WTC11 (cell line): ENCODE data around the gene STAB2. TPM values are rescaled to one million over a fixed set of nuclear protein-coding genes. Genes with fewer than 3 reads are reported as not detected.

Experiments used
- ATAC-seq: fragments of 200-7000 bp; cut with Tn5 transposase; 2 replicates; pipeline ENCODE4 v1.10.0; 2021; ENCODE audit warnings: mild to moderate bottlenecking, moderate library complexity
- CTCF ChIA-PET: fragments of 300-600 bp; sonication (Branson Sonifier 250); formaldehyde crosslinking; loops from one replicate; lab custom pipeline; 2021; ENCODE audit warnings: antibody characterized with exemption; lab: Charles Lee
- POLR2A ChIA-PET: fragments of 350-600 bp; sonication (Branson Sonifier 250); formaldehyde crosslinking; loops from one replicate; lab custom pipeline; 2021; ENCODE audit warnings: antibody characterized with exemption; lab: Charles Lee
- DNase-seq: peaks from one replicate; pipeline ENCODE4 v3.0.0; 2021; ENCODE audit warnings: low spot score
- H3K27ac Mint-ChIP-seq: 2 replicates; pipeline ENCODE4 v1.8.0; 2021; ENCODE audit warnings: mixed read lengths
- H3K27me3 Mint-ChIP-seq: 2 replicates; pipeline ENCODE4 v1.8.0; 2021; ENCODE audit warnings: low read depth, mild to moderate bottlenecking, moderate library complexity, mixed read lengths
- H3K36me3 Mint-ChIP-seq: 2 replicates; pipeline ENCODE4 v1.8.0; 2021; ENCODE audit warnings: mixed read lengths
- H3K4me1 Mint-ChIP-seq: 2 replicates; pipeline ENCODE4 v1.8.0; 2022; ENCODE audit warnings: mixed read lengths
- H3K4me3 Mint-ChIP-seq: 2 replicates; pipeline ENCODE4 v1.8.0; 2021; ENCODE audit warnings: mild to moderate bottlenecking, moderate library complexity, mixed read lengths
- H3K9me3 Mint-ChIP-seq: 2 replicates; pipeline ENCODE4 v1.8.0; 2021; ENCODE audit warnings: mixed read lengths
- ATF2 ChIP-seq: sonication (generic); formaldehyde crosslinking; IDR thresholded peaks from 2 replicates; pipeline ENCODE4 v1.8.1; 2022; ENCODE audit warnings: low read depth, missing genetic modification reagents, borderline replicate concordance
- ATF3 ChIP-seq: sonication (generic); formaldehyde crosslinking; conservative IDR thresholded peaks from 2 replicates; pipeline ENCODE4 v1.8.1; 2022; ENCODE audit warnings: mild to moderate bottlenecking, missing genetic modification reagents
- CBFB ChIP-seq: sonication (generic); formaldehyde crosslinking; IDR thresholded peaks from 2 replicates; pipeline ENCODE4 v1.8.1; 2022; ENCODE audit warnings: mild to moderate bottlenecking, low read depth, missing genetic modification reagents
- ELF4 ChIP-seq: sonication (generic); formaldehyde crosslinking; IDR thresholded peaks from 2 replicates; pipeline ENCODE4 v1.8.1; 2022; ENCODE audit warnings: low read depth, mild to moderate bottlenecking, moderate library complexity, missing genetic modification reagents
- ETV6 ChIP-seq: sonication (generic); formaldehyde crosslinking; IDR thresholded peaks from 2 replicates; pipeline ENCODE4 v1.8.1; 2022; ENCODE audit warnings: mild to moderate bottlenecking, missing genetic modification reagents
- FOXK1 ChIP-seq: sonication (generic); formaldehyde crosslinking; IDR thresholded peaks from 2 replicates; pipeline ENCODE4 v1.8.0; 2022; ENCODE audit warnings: mild to moderate bottlenecking, moderate library complexity, missing genetic modification reagents
- FOXP4 ChIP-seq: sonication (generic); formaldehyde crosslinking; IDR thresholded peaks from 2 replicates; pipeline ENCODE4 v1.8.0; 2022; ENCODE audit warnings: mild to moderate bottlenecking, missing genetic modification reagents
- GTF2I ChIP-seq: fragments of 250-450 bp; sonication (Bioruptor Pico); conservative IDR thresholded peaks from 2 replicates; pipeline ENCODE4 v1.4.0; 2021; ENCODE audit warnings: mild to moderate bottlenecking
- KAT7 ChIP-seq: sonication (generic); formaldehyde crosslinking; IDR thresholded peaks from 2 replicates; pipeline ENCODE4 v1.8.1; 2023; ENCODE audit warnings: missing genetic modification reagents, mild to moderate bottlenecking, borderline replicate concordance
- NR2C2 ChIP-seq: sonication (generic); formaldehyde crosslinking; IDR thresholded peaks from 2 replicates; pipeline ENCODE4 v1.8.0; 2022; ENCODE audit warnings: mild to moderate bottlenecking, missing genetic modification reagents
- OVOL2 ChIP-seq: fragments of 250-450 bp; sonication (Bioruptor Pico); IDR thresholded peaks from 2 replicates; pipeline ENCODE4 v1.9.0; 2021; ENCODE audit warnings: mild to moderate bottlenecking, borderline replicate concordance
- PRDM15 ChIP-seq: sonication (generic); formaldehyde crosslinking; IDR thresholded peaks from 2 replicates; pipeline ENCODE4 v1.8.0; 2022; ENCODE audit warnings: missing genetic modification reagents
- PREB ChIP-seq: sonication (generic); formaldehyde crosslinking; IDR thresholded peaks from 2 replicates; pipeline ENCODE4 v1.8.1; 2022; ENCODE audit warnings: mild to moderate bottlenecking, missing genetic modification reagents, moderate library complexity, borderline replicate concordance
- PRRX2 ChIP-seq: fragments of 250-450 bp; sonication (Bioruptor Pico); IDR thresholded peaks from 2 replicates; pipeline ENCODE4 v1.8.0; 2021; ENCODE audit warnings: mild to moderate bottlenecking
- RELA ChIP-seq: sonication (generic); formaldehyde crosslinking; IDR thresholded peaks from 2 replicates; pipeline ENCODE4 v1.8.1; 2022; ENCODE audit warnings: missing genetic modification reagents, mild to moderate bottlenecking, borderline replicate concordance
- SP1 ChIP-seq: sonication (generic); formaldehyde crosslinking; conservative IDR thresholded peaks from 2 replicates; pipeline ENCODE4 v1.8.1; 2022; ENCODE audit warnings: missing genetic modification reagents
- TEAD1 ChIP-seq: sonication (generic); formaldehyde crosslinking; IDR thresholded peaks from 2 replicates; pipeline ENCODE4 v1.8.0; 2022; ENCODE audit warnings: mild to moderate bottlenecking, missing genetic modification reagents
- TEAD4 ChIP-seq: sonication (generic); formaldehyde crosslinking; IDR thresholded peaks from 2 replicates; pipeline ENCODE4 v1.8.0; 2022; ENCODE audit warnings: mild to moderate bottlenecking, missing genetic modification reagents
- ZMAT4 ChIP-seq: fragments of 250-450 bp; sonication (Bioruptor Pico); IDR thresholded peaks from 2 replicates; pipeline ENCODE4 v1.9.0; 2021; ENCODE audit warnings: mild to moderate bottlenecking
- ZNF121 ChIP-seq: sonication (generic); formaldehyde crosslinking; IDR thresholded peaks from 2 replicates; pipeline ENCODE4 v1.8.0; 2023; ENCODE audit warnings: missing genetic modification reagents
- ZNF219 ChIP-seq: sonication (generic); formaldehyde crosslinking; IDR thresholded peaks from 2 replicates; pipeline ENCODE4 v1.8.0; 2023; ENCODE audit warnings: missing genetic modification reagents, mild to moderate bottlenecking, borderline replicate concordance
- ZNF232 ChIP-seq: sonication (generic); formaldehyde crosslinking; IDR thresholded peaks from 2 replicates; pipeline ENCODE4 v1.8.0; 2022; ENCODE audit warnings: mild to moderate bottlenecking, missing genetic modification reagents
- ZNF416 ChIP-seq: fragments of 250-450 bp; sonication (Bioruptor Pico); IDR thresholded peaks from 2 replicates; pipeline ENCODE4 v1.9.0; 2021; ENCODE audit warnings: mild to moderate bottlenecking, inconsistent platforms
- total RNA-seq: library from RNA; stranded (reverse); gene quantifications from 3 replicates; pipeline ENCODE4 v1.2.3, GENCODE V29; 2021

STAB2 gene
- total RNA-seq, 1 experiment from 2014 or later, result 0.48 TPM

GRCh38 chr12:103558879-103559278 lies 28.2 kb upstream of the STAB2 start (continued):
- TF ChIP-seq KAT7 (CRISPR knock-in tag) (no peak), OVOL2 (CRISPR knock-in tag) (no peak), PRDM15 (CRISPR knock-in tag) (no peak)

GRCh38 chr12:103560604-103561101 lies 26.4 kb upstream of the STAB2 start:
- DNase-seq, result no peak
- Mint-ChIP-seq H3K27ac (no peak overlapping the region), H3K4me3 (no peak overlapping the region), H3K9me3 (peaks cover 41% of the 10 kb centered on the region), H3K36me3 (peaks cover 7% of the 10 kb centered on the region), H3K4me1 (no peaks in the 10 kb centered on the region), H3K27me3 (no peaks in the 10 kb centered on the region)
- CTCF ChIA-PET, result interaction anchor here (0.7 kb wide), 1 partner anchor 72 kb away, joined by 5 read pairs; no protein-coding TSS in a partner anchor
- POLR2A ChIA-PET, result no interaction called here
- ATAC-seq, result no peak
- TF ChIP-seq ZMAT4 (CRISPR knock-in tag) (no peak), SP1 (CRISPR knock-in tag) (no peak), ZNF232 (CRISPR knock-in tag) (no peak), GTF2I (no peak), NR2C2 (CRISPR knock-in tag) (no peak), TEAD4 (CRISPR knock-in tag) (no peak), ATF3 (CRISPR knock-in tag) (no peak), ELF4 (CRISPR knock-in tag) (no peak), PREB (no peak), FOXK1 (CRISPR knock-in tag) (no peak), ZNF121 (no peak), ATF2 (CRISPR knock-in tag) (no peak), CBFB (no peak), OVOL2 (CRISPR knock-in tag) (no peak), RELA (no peak), PRRX2 (no peak), TEAD1 (CRISPR knock-in tag) (no peak)

GRCh38 chr12:103561174-103561573 lies 25.9 kb upstream of the STAB2 start:
- ATAC-seq (no peak), DNase-seq (no peak)
- Mint-ChIP-seq H3K27ac (no peak overlapping the region), H3K27me3 (no peaks in the 10 kb centered on the region), H3K9me3 (peaks cover 43% of the 10 kb centered on the region), H3K4me1 (no peaks in the 10 kb centered on the region), H3K36me3 (peaks cover 8% of the 10 kb centered on the region), H3K4me3 (no peak overlapping the region)
- CTCF ChIA-PET, result interaction anchor here (0.7 to 1.1 kb wide), 2 partner anchors 71 to 612 kb away, joined by 3 to 5 read pairs; no protein-coding TSS in a partner anchor
- POLR2A ChIA-PET, result no interaction called here
- TF ChIP-seq TEAD4 (CRISPR knock-in tag) (no peak), ZNF416 (no peak), ZNF219 (no peak), FOXP4 (CRISPR knock-in tag) (no peak), ETV6 (no peak), GTF2I (no peak)
